Neuronal stem cell (in vitro differentiated cells): Measurements from ENCODE around the gene ELOF1.

Experiments
- DNase-seq: peaks from one replicate; pipeline ENCODE4 v3.0.0-alpha.2; 2013; ENCODE audit warnings: low spot score
- H2AFZ ChIP-seq: one replicate; pipeline ENCODE4 v1.6.1; 2013; ENCODE audit warnings: mild to moderate bottlenecking, low read length, inconsistent platforms
- H2AK5ac ChIP-seq: 2 replicates; pipeline ENCODE4 v1.6.1; 2013; ENCODE audit warnings: low read depth, mild to moderate bottlenecking, inconsistent platforms, low read length, moderate library complexity, mixed read lengths
- H2BK120ac ChIP-seq: 2 replicates; pipeline ENCODE4 v1.6.1; 2013; ENCODE audit warnings: low read depth, mild to moderate bottlenecking, inconsistent platforms, low read length, moderate library complexity, mixed read lengths
- H2BK12ac ChIP-seq: one replicate; pipeline ENCODE4 v1.6.1; 2013; ENCODE audit warnings: low read length, inconsistent platforms
- H2BK15ac ChIP-seq: 2 replicates; pipeline ENCODE4 v1.6.1; 2013; ENCODE audit warnings: mild to moderate bottlenecking, low read length, inconsistent platforms, mixed read lengths
- H2BK5ac ChIP-seq: one replicate; pipeline ENCODE4 v1.6.1; 2013; ENCODE audit warnings: inconsistent platforms, mild to moderate bottlenecking, low read length, moderate library complexity
- H3K14ac ChIP-seq: one replicate; pipeline ENCODE4 v1.6.1; 2013; ENCODE audit warnings: low read length, inconsistent platforms
- H3K18ac ChIP-seq: 2 replicates; pipeline ENCODE4 v1.6.1; 2013; ENCODE audit warnings: low read length, inconsistent platforms
- H3K23ac ChIP-seq: 2 replicates; pipeline ENCODE4 v1.6.1; 2013; ENCODE audit warnings: low read depth, mild to moderate bottlenecking, mixed read lengths, low read length, inconsistent platforms; ENCODE audit not compliant: poor library complexity
- H3K27ac ChIP-seq: replicated peaks from 3 replicates; pipeline ENCODE4 v1.5.1; 2013; ENCODE audit warnings: low read length, inconsistent platforms
- H3K27me3 ChIP-seq, 3 experiments: 2 replicates each; pipeline ENCODE4 v1.6.1; 2013; ENCODE audit warnings: low read length in 3 of 3, mild to moderate bottlenecking in 2 of 3, inconsistent platforms in 1 of 3, low read depth in 1 of 3, mixed read lengths in 1 of 3, moderate library complexity in 1 of 3; ENCODE audit not compliant: control insufficient read depth in 3 of 3, insufficient read depth in 3 of 3
- H3K36me3 ChIP-seq, 2 donors: replicated peaks in 1 of 2; 2 replicates each; pipeline ENCODE4 v1.6.1; 2013; ENCODE audit warnings: low read length in 2 of 2; ENCODE audit not compliant: control insufficient read depth in 2 of 2, insufficient read depth in 2 of 2
- H3K4ac ChIP-seq: 2 replicates; pipeline ENCODE4 v1.6.1; 2013; ENCODE audit warnings: inconsistent platforms, mild to moderate bottlenecking, low read length, moderate library complexity
- H3K4me1 ChIP-seq, 2 donors: 1 replicate in 1 of 2; 2 replicates in 1 of 2; pipeline ENCODE4 v1.6.1; 2013; ENCODE audit warnings: low read length in 2 of 2, low read depth in 1 of 2; ENCODE audit not compliant: control insufficient read depth in 2 of 2, insufficient read depth in 1 of 2
- H3K4me2 ChIP-seq: one replicate; pipeline ENCODE4 v1.6.1; 2013; ENCODE audit warnings: mild to moderate bottlenecking, low read length, inconsistent platforms; ENCODE audit not compliant: insufficient read depth, poor library complexity, severe bottlenecking
- H3K4me3 ChIP-seq, 2 donors: 2 replicates each; pipeline ENCODE4 v1.5.1; 2013; ENCODE audit warnings: low read length in 2 of 2, mild to moderate bottlenecking in 2 of 2, inconsistent platforms in 1 of 2, moderate library complexity in 1 of 2
- H3K79me1 ChIP-seq: one replicate; pipeline ENCODE4 v1.6.1; 2013; ENCODE audit warnings: low read depth, mild to moderate bottlenecking, inconsistent platforms, low read length, moderate library complexity
- H3K9ac ChIP-seq: one replicate; pipeline ENCODE4 v1.6.1; 2013; ENCODE audit warnings: mild to moderate bottlenecking, low read depth, low read length, inconsistent platforms; ENCODE audit not compliant: poor library complexity
- H3K9me3 ChIP-seq, 2 donors: replicated peaks in 1 of 2; 2 replicates each; pipeline versions ENCODE3 to v1.6.1; 2013; ENCODE audit warnings: low read length in 2 of 2, mild to moderate bottlenecking in 2 of 2, inconsistent platforms in 1 of 2, low read depth in 1 of 2, mixed read lengths in 1 of 2, moderate library complexity in 1 of 2; ENCODE audit not compliant: control insufficient read depth in 2 of 2, insufficient read depth in 1 of 2
- H4K8ac ChIP-seq: one replicate; pipeline ENCODE4 v1.6.1; 2013; ENCODE audit warnings: low read depth, mild to moderate bottlenecking, inconsistent platforms, low read length, moderate library complexity
- H4K91ac ChIP-seq: one replicate; pipeline ENCODE4 v1.6.1; 2013; ENCODE audit warnings: low read length, low read depth, mild to moderate bottlenecking, inconsistent platforms; ENCODE audit not compliant: poor library complexity
- WGBS, 2 donors: extraction: QIAGEN DNeasy Blood & Tissue Kit; methylation state at CpG; one replicate each; pipeline ENCODE4 v1.1.7; 2013; ENCODE audit warnings: missing lambda C conversion rate in 2 of 2, mixed read lengths in 1 of 2; ENCODE audit not compliant: insufficient read length in 2 of 2, insufficient replicate concordance in 1 of 2; ENCODE audit errors: extremely low coverage in 2 of 2; 5-methylcytosine and 5-hydroxymethylcytosine counted together

The ELOF1 gene

DNA sequence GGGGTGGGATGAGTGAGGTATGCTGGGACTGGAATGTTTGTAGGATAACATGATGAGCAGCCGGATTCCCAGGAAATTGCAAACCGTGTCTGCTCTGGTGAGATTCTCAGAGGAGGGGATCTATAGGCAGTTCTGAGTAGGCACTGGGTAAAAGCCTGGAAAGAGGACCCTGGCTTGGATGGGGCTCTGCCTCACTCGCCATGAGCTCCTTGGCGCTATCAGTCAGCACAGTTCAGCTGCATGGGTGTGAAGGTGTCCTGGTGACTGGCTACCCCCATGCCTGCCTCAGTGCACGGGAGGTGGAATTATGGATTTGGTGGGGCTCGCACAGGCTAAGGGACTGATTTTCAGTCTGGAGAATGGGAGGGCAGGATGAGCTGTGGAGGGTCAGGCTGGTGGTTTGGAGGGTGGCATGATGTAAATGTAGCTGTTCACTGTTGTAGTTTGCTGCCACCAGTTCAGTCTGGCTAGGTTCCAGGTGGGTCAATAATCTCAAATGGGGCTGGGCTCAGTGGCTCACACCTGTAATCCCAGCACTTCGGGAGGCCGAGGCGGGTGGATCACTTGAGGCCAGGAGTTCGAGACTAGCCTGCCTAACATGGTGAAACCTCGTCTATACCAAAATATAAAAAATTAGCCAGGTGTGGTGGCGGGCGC, 29.1 kb upstream of the ELOF1 start:
- H3K23ac ChIP-seq, result no peak overlapping the region
- H3K4me2 ChIP-seq, result no peak overlapping the region
- H3K4ac ChIP-seq, result no peak overlapping the region
- H2AFZ ChIP-seq, result peak overlapping the region; percentile 82
- no peak for DNase-seq
- H3K18ac ChIP-seq, result peak overlapping the region; percentile 5
- no peak overlapping the region for H3K27ac ChIP-seq
- H3K9ac ChIP-seq, result no peak overlapping the region
- no peaks in the 10 kb centered on the region for H3K79me1 ChIP-seq
- no peak overlapping the region for H2BK5ac ChIP-seq
- no peak overlapping the region for H2BK15ac ChIP-seq
- WGBS, 2 donors, result no CpG with 5 or more reads among the region's 13 CpGs
- no peak overlapping the region for H4K8ac ChIP-seq
- H3K9me3 ChIP-seq, result no peaks in the 10 kb centered on the region
- H2AK5ac ChIP-seq, result peak overlapping the region; percentile 63
- no peak overlapping the region for H3K14ac ChIP-seq
- no peaks in the 10 kb centered on the region for H3K36me3 ChIP-seq
- no peak overlapping the region for H2BK120ac ChIP-seq
- peak overlapping the region in 1 of 2 donors; percentile 52 for H3K4me3 ChIP-seq
- H3K4me1 ChIP-seq, result no peaks in the 10 kb centered on the region
- H3K27me3 ChIP-seq, result no peaks in the 10 kb centered on the region
- H2BK12ac ChIP-seq, result no peak overlapping the region
- no peak overlapping the region for H4K91ac ChIP-seq

DNA sequence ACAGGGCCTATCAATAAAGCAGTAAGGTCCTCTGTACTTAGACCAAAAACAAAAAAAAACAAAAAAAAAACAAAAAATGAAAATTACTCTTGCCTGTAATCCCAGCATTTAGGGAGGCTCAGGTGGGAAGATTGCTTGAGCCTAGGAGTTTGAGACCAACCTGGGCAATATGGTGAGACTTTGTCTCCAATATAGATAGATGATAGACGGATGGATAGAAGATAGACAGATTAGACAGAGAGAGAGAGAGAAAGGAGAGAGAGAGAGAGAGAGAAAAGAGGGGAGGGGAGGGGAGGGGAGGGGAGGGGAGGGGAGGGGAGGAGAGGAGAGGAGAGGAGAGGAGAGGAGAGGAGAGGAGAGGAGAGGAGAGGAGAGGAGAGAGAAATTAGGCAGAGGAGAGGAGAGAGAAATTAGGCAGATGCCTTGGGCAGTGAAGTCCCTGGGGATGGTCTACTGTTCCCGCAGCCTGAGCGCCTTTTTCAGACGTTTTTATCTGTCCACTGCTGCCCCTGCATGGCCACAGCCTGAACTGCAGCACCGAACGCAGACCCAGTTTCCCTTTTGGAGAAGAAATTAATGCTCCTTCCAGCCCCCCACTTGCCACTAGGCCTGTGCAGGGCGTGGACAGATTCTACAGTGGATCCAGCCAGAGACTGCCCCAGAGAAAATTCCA, 28.4 kb upstream of the ELOF1 start:
- WGBS, 2 donors, result no CpG with 5 or more reads among the region's 7 CpGs
- H3K36me3 ChIP-seq, result no peaks in the 10 kb centered on the region
- H3K4me1 ChIP-seq, result no peaks in the 10 kb centered on the region

DNA sequence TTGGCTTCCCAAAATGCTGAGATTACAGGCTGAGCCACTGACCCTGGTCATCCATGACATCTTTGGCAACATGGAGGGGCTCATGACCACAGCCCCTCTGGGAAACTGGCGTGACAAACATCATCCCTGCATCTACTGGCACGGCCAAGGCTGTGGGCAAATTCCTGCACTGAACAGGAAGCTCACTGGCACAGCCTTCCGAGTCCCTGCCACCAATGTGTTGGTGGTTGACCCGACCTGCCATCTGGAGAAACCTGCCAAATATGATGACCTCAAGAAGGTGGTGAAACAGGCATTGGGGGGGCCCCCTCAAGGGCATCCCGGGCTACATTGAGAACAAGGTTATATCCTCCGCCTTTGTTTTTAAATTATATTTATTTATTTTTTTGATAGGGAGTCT, 27.3 kb upstream of the ELOF1 start:
- no peak overlapping the region for H2BK5ac ChIP-seq
- WGBS, 2 donors, result no CpG with 5 or more reads among the region's 6 CpGs
- no peak for DNase-seq

More for the DNA sequence above, 28.4 kb upstream of the ELOF1 start:
- no peak overlapping the region for H3K4me2 ChIP-seq
- no peak overlapping the region for H3K4ac ChIP-seq
- no peaks in the 10 kb centered on the region for H3K27me3 ChIP-seq
- peak overlapping the region; percentile 82 for H2AFZ ChIP-seq
- no peak overlapping the region for H2BK5ac ChIP-seq
- H3K14ac ChIP-seq, result no peak overlapping the region
- no peak overlapping the region for H4K8ac ChIP-seq
- H2AK5ac ChIP-seq, result peak overlapping the region; percentile 63
- H2BK12ac ChIP-seq, result no peak overlapping the region
- H3K18ac ChIP-seq, result no peak overlapping the region
- H3K27ac ChIP-seq, result no peak overlapping the region
- H3K9me3 ChIP-seq, result no peaks in the 10 kb centered on the region
- no peak overlapping the region for H2BK120ac ChIP-seq
- H3K4me3 ChIP-seq, result no peak overlapping the region
- H2BK15ac ChIP-seq, result no peak overlapping the region
- DNase-seq, result peak; percentile 56
- no peak overlapping the region for H4K91ac ChIP-seq
- H3K9ac ChIP-seq, result no peak overlapping the region
- H3K23ac ChIP-seq, result no peak overlapping the region
- H3K79me1 ChIP-seq, result no peaks in the 10 kb centered on the region

DNA sequence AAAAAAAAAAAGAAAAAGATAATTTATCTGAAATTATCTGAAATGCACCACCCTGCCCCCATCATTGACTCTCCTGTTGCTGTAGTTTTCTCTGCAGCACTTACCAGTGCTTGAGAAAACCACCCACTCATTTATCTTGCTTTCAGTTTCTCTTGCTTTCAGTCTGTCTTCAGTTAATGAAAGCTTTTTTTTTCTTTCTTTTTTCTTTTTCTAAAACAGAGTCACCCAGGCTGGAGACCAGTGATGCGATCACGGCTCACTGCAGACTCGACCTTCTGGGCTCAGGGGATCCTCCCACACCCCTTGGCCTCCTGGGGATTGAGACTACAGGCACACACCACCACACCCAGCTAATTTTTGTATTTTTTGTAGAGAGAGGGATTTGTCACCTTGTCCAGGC, 22.7 kb upstream of the ELOF1 start:
- no peak overlapping the region for H3K4me2 ChIP-seq
- H2BK120ac ChIP-seq, result no peak overlapping the region
- peaks cover 0 to 14% (median 5%) of the 10 kb centered on the region in 3 experiments for H3K27me3 ChIP-seq
- H2AFZ ChIP-seq, result no peak overlapping the region
- no peak overlapping the region for H2BK5ac ChIP-seq
- no peak overlapping the region for H4K91ac ChIP-seq
- no peak overlapping the region for H2BK12ac ChIP-seq
- H2AK5ac ChIP-seq, result no peak overlapping the region
- H3K4ac ChIP-seq, result no peak overlapping the region
- H3K23ac ChIP-seq, result no peak overlapping the region
- WGBS, 2 donors, result no CpG with 5 or more reads among the region's 3 CpGs
- H3K4me1 ChIP-seq, result peaks cover 6 to 9% of the 10 kb centered on the region in 2 donors
- no peak overlapping the region for H3K4me3 ChIP-seq
- no peak for DNase-seq
- no peak overlapping the region for H3K9ac ChIP-seq
- peaks cover 0 to 2% of the 10 kb centered on the region in 2 donors for H3K9me3 ChIP-seq
- H3K18ac ChIP-seq, result no peak overlapping the region
- H4K8ac ChIP-seq, result no peak overlapping the region
- no peaks in the 10 kb centered on the region for H3K36me3 ChIP-seq
- no peak overlapping the region for H3K27ac ChIP-seq
- H3K14ac ChIP-seq, result no peak overlapping the region
- no peak overlapping the region for H2BK15ac ChIP-seq
- no peaks in the 10 kb centered on the region for H3K79me1 ChIP-seq

More for the DNA sequence above, 27.3 kb upstream of the ELOF1 start:
- no peaks in the 10 kb centered on the region for H3K27me3 ChIP-seq
- H3K79me1 ChIP-seq, result no peaks in the 10 kb centered on the region
- no peak overlapping the region for H3K4me2 ChIP-seq
- no peaks in the 10 kb centered on the region for H3K36me3 ChIP-seq
- no peak overlapping the region for H3K4me3 ChIP-seq
- H2BK15ac ChIP-seq, result no peak overlapping the region
- no peak overlapping the region for H3K14ac ChIP-seq
- H2AK5ac ChIP-seq, result no peak overlapping the region
- no peak overlapping the region for H3K18ac ChIP-seq
- no peak overlapping the region for H2BK12ac ChIP-seq
- no peak overlapping the region for H4K91ac ChIP-seq
- no peak overlapping the region for H3K4ac ChIP-seq
- no peak overlapping the region for H3K9ac ChIP-seq
- H3K4me1 ChIP-seq, result no peaks in the 10 kb centered on the region
- no peak overlapping the region for H2AFZ ChIP-seq
- no peak overlapping the region for H3K23ac ChIP-seq
- H2BK120ac ChIP-seq, result no peak overlapping the region
- H3K9me3 ChIP-seq, result no peaks in the 10 kb centered on the region
- H3K27ac ChIP-seq, result no peak overlapping the region
- no peak overlapping the region for H4K8ac ChIP-seq
